Globus pallidus (tissue), 1 donor: ENCODE results near the gene ISOC2.
A peak's percentile ranks its signal among the peaks of the same experiment; 100 is the strongest.
"Not testable (repeated sequence)": the region's sequence is repeated elsewhere in the genome, so short reads cannot be mapped to it uniquely, and the experiment has no call there.

Source experiments
- DNase-seq: peaks from one replicate; pipeline ENCODE4 v3.0.0-alpha.2; 2015; ENCODE audit warnings: low spot score

ISOC2 gene

GRCh38 chr19:55440411-55441105 lies 20.9 kb downstream of the ISOC2 start:
- DNase-seq, result no peak

- no peak for DNase-seq
Measured at GRCh38 chr19:55439052-55439451, 22.4 kb downstream of the ISOC2 start.

GRCh38 chr19:55437410-55437809 lies 24.0 kb downstream of the ISOC2 start:
- DNase-seq, result no peak

DNA sequence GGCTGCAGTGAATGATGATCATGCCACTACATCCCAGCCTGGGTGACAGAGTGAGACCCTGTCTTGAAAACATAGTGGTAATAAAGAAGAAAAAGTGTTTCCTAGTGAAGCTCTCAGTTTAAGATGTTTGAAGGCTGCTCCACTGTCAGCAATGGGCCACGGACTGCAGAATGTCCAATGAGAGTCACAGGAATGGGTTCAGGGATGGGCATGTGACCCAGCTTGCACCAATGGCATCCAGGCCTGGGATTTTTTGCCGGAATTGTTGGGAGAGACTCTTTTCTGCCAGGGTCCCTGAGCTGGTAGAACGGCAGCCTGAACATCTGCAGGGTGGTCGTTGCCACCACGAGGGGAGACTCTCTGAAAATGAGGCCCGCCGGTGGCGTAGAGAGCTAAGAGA lies 24.6 kb downstream of the ISOC2 start:
- DNase-seq, result no peak

- DNase-seq, result no peak
Measured at GRCh38 chr19:55435020-55435419, 26.4 kb downstream of the ISOC2 start.

DNA sequence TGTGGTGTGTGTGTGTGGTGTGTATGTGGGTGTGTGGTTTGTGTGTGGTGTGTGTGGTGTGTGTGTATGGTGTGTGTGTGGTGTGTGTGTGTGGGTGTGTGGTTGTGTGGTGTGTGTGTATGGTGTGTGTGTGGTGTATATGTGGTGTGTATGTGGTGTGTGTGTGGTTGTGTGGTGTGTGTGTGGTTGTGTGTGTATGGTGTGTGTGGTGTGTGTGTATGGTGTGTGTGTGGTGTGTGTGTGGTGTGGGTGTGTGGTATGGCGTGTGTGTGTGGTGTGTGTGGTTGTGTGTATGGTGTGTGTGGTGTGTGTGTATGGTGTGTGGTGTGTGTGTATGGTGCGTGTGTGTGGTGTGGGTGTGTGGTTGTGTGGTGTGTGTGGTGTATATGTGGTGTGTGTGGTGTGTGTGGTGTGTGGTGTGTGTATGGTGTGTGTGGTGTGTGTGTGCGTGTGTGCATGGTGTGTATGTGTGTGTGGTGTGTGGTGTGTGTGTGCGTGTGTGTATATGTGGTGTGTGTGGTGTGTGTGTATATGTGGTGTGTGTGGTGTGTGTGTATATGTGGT lies 27.0 kb downstream of the ISOC2 start:
- DNase-seq, result no peak

DNA sequence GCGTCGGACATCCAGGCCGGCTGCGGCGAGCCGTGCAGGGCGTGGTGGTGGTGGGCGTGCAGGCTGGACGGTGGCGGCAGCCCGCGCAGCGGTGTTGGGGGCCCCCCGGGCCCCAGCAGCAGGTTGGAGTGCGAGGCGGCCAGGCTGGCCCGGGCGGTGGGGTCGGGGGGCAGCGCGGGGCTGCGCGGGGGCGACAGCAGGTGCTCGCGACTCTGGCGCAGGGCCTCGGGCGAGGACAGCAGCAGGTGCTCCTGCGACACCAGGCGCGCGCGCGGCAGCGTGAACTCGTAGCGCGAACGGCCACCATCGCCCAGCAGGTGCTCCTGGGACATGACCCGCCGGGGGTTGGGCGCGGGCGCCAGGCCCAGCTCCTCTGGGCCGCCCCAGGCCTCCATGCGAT lies 28.1 kb downstream of the ISOC2 start:
- DNase-seq, result no peak

DNA sequence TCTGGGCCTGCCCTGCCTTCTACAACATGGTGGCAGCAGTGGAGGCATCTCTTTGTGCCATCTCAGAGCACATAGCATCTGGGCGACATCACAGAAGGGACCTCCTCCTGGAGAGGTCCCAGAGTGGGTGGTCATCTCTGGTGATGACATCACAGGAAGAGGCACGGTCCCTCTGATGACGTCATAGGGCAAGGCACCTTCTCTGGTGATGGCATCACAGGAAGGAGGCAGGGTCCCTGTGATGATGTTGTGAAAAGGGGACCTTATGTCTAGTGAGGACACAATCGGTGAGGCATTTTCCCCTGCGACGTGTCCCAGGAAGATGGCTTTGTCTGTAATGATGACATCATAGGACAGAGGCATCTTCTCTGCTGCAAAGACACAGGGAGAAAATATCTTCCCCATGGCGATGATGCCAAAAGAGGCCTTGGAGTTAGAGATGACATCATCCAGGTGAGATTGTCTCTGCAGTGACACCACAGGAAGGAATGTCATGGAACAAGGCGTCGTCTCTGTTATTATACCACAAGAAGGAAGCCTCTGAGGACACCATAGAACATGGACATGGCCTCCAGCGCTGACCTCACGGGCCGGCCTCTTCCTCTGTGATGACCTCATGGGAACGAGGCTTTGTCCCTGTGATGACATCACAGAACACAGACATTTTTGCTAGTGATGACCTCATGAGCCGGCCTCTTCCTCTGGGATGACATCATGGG lies 29.0 kb downstream of the ISOC2 start:
- DNase-seq, result no peak

- DNase-seq, result no peak
Measured at GRCh38 chr19:55431183-55431582, 30.3 kb downstream of the ISOC2 start.

DNA sequence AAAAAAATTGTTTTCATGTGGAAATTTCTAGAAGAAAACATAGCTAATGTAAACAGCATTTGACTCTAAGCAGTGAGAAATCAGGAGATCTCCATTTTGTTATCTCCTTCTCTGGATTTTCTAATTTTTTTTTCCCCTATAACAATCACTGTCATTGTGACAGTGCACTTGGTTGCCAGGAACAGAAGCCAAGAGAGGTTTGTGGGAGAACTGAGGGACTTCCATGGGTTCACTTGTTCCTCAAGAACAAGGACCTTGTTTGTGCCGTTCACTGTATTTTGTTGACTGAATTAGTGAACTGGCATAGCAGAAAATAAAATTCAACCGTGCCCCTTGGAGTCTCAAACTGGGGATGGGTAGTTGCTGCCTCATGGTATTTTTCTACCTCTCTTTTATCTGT lies 35.4 kb downstream of the ISOC2 start:
- DNase-seq, result peak; percentile 96

- DNase-seq, result no peak
Measured at GRCh38 chr19:55424518-55424917, 36.9 kb downstream of the ISOC2 start.

GRCh38 chr19:55423225-55424005 lies 38.0 kb downstream of the ISOC2 start:
- no peak for DNase-seq

- DNase-seq, result not testable (repeated sequence)
Measured at GRCh38 chr19:55421281-55421680, 40.2 kb downstream of the ISOC2 start.

DNA sequence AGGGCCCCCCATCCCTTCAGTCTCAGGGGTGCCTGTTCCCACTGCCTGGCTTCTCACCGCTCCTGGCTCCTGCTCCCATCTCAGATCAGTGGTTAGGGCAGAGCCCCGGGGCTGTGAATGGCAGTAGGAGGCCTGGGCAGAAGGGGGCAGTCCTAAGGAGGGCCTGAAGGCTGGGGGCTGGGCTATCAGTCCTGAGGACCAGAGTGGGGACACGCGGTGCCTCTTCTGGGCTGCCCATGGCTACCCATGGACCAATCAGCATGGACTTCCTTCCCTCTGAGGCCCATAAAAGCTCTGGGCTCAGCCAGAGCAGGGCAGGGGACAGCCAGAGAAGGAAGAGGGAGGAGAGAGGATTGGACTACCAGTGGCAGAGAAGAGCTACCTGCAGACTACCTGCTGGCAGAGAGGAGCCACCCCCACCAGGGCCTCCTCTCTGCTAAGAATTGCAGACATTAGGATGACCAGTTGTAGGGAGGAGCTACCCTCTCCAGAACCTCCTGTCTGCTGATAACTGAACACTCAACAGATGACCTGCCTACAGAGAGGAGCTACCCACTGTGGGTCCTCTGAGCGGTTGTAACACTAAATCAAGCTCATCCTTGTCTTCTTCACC lies 41.7 kb downstream of the ISOC2 start:
- no peak for DNase-seq

- no peak for DNase-seq
Measured at GRCh38 chr19:55419103-55419502, 42.3 kb downstream of the ISOC2 start.

DNA sequence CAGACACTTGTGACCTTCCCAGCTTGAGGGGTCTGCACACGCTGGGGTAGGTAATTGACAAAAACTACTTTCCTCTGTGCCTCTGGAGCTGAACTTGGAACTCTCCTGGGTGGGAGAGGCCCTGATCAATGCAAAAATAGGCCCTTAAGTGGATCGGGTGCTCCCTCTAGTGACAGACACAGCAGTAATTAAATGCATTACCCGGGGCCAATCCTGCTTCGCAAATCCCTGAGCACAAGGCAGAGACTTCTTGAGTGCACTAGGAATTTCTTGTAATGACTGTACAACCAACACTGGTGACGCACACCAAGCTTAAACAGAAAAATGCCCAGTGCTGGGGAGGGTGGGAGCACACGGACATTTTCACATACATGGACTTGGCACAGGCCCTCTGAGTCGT lies 43.3 kb downstream of the ISOC2 start:
- DNase-seq, result peak; percentile 85

- no peak for DNase-seq
Measured at GRCh38 chr19:55410168-55410567, 51.3 kb downstream of the ISOC2 start.

GRCh38 chr19:55409179-55409578 lies 52.3 kb downstream of the ISOC2 start:
- DNase-seq, result not testable (repeated sequence)

DNA sequence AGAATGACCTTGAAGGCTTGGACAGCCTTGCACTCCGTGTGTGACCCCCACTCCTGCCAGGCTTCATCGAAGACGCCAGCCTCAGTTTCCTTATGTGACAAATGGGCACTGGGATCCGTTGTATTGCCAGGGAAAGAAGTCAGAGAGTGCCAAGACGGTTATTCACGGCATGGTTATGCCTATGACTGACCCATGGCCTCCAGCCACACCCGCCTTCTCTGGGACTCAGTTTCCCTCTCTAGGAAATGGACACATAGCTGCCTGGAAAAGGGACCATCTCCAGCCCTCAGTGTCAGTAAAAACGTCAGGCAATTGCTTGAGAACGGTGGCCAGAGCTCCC lies 52.9 kb downstream of the ISOC2 start:
- DNase-seq, result no peak

GRCh38 chr19:55407800-55408532 lies 53.5 kb downstream of the ISOC2 start:
- peak; percentile 99 for DNase-seq

DNA sequence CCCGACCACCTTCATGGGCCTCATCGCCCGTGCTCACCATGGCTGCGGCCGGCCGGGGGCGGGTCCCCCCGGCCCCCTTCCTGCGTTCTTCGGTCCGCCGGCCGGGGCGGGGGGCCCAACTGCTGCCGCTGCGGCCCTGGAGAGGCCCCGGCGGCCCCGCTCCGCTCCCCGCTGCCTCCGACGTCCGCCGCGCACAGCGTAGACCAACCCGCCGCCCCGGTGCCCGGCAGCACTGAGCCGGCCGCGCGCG lies 54.0 kb downstream of the ISOC2 start, which contains the start of gene UBE2S:
TSS of gene UBE2S (minus strand) at position 239 of the 250 bp plus-strand sequence. CDS start at position 40, 199 bp downstream.
- not testable (repeated sequence) for DNase-seq
